Esophagus muscularis mucosa (tissue), 4 donors: ENCODE data around the gene MINK1. TPM values are rescaled to one million over a fixed set of nuclear protein-coding genes. Genes with fewer than 3 reads are reported as not detected.

Experiments used
- DNase-seq: peaks from one replicate; pipeline ENCODE4 v3.0.0-alpha.2; 2017; ENCODE audit errors: extremely low spot score
- H3K27ac ChIP-seq, 4 donors: fragments of 200-600 bp; sonication (generic); replicated peaks in 1 of 4; 1 replicate in 3 of 4; 2 replicates in 1 of 4; pipeline ENCODE4 v1.5.1; 2016 to 2019; ENCODE audit warnings: mild to moderate bottlenecking in 1 of 4
- H3K27me3 ChIP-seq, 4 donors: fragments of 200-600 bp; sonication (generic); one replicate each; pipeline versions ENCODE4 v1.5.1 to v1.6.0; 2016 to 2019
- H3K36me3 ChIP-seq, 4 donors: fragments of 200-600 bp; sonication (generic); one replicate each; pipeline ENCODE4 v1.5.1; 2016 to 2019
- H3K4me1 ChIP-seq, 4 donors: fragments of 200-600 bp; sonication (generic); one replicate each; pipeline ENCODE4 v1.5.1; 2016 to 2019
- H3K4me3 ChIP-seq, 4 donors: fragments of 200-600 bp; sonication (generic); 1 replicate in 2 of 4; 2 replicates in 2 of 4; pipeline ENCODE4 v1.5.1; 2016 to 2019; ENCODE audit warnings: mild to moderate bottlenecking in 4 of 4, moderate library complexity in 1 of 4
- H3K9me3 ChIP-seq, 4 donors: fragments of 200-600 bp; sonication (generic); 1 replicate in 3 of 4; 2 replicates in 1 of 4; pipeline ENCODE4 v1.5.1; 2016 to 2019
- CTCF ChIP-seq, 3 experiments: fragments of 200-600 bp in 2 of 3; fragments of 450-650 bp in 1 of 3; sonication (generic) in 2 of 3; IDR thresholded peaks; one replicate each; pipeline ENCODE4 v1.5.1; 2017 to 2019; ENCODE audit warnings: antibody characterized with exemption in 3 of 3, mild to moderate bottlenecking in 2 of 3, moderate library complexity in 1 of 3
- EP300 ChIP-seq: sonication (generic); formaldehyde crosslinking; IDR thresholded peaks from one replicate; pipeline ENCODE4 v1.6.1; 2017; ENCODE audit warnings: antibody characterized with exemption
- POLR2A ChIP-seq: fragments of 450-650 bp; IDR thresholded peaks from one replicate; pipeline ENCODE4 v1.6.1; 2017; ENCODE audit warnings: antibody characterized with exemption, moderate library complexity, mild to moderate bottlenecking, low read depth
- POLR2AphosphoS5 ChIP-seq, 2 donors: sonication (generic); formaldehyde crosslinking; IDR thresholded peaks; one replicate each; pipeline ENCODE4 v1.6.1; 2017; ENCODE audit warnings: antibody characterized with exemption in 2 of 2
- WGBS: methylation state at CpG from one replicate; pipeline ENCODE4 v1.1.5; 2018; 5-methylcytosine and 5-hydroxymethylcytosine counted together
- intact Hi-C: fragments of 100-400 bp; cut with DNase I; formaldehyde crosslinking; loops from one replicate; pipeline ENCODE4 v1.15.1; 2023
- total RNA-seq, 4 donors: library from RNA; depleted of rRNA; stranded (reverse); fragments of >200 nt; gene quantifications; one replicate each; pipeline versions ENCODE4 v1.1.0 to v1.2.1, GENCODE V29; 2016

Gene MINK1
- total RNA-seq, 4 donors from 2014 or later, result 28.8 to 55.2 (median 38.8) TPM

DNA sequence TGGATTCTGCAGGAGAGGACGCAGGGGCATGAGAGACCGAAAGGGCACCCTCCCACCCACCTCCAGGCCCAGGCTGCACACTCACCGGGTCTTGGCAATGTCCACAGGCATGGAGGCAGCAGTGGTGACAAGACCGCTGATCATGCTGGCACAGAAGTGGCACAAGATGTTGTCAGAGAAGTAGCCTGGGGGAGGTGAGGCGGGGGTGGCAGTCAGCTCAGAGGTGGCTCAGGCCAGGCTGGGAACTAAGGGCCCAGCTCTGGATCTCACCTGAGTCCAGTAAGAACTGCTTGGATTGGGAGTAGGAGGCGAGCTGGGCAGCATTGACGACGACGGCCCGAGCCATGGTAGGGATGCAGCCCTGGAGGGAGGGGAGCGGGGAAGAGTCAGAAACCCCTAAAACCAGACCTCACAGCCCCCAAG is 104.9 kb downstream of the MINK1 start:
- Histone ChIP-seq H3K9me3 (no peaks in the 10 kb centered on the region), H3K27me3 (no peaks in the 10 kb centered on the region), H3K27ac (peak overlapping the region; percentile 17 to 97 (median 94)), H3K4me1 (peaks cover 41 to 64% (median 56%) of the 10 kb centered on the region in 4 donors), H3K4me3 (no peak overlapping the region), H3K36me3 (peaks cover 17 to 44% (median 37%) of the 10 kb centered on the region in 4 donors)
- no peak for TF ChIP-seq POLR2AphosphoS5 (IDR thresholded peaks at IDR 0.05)
- intact Hi-C loops, result loop anchor here (5.0 kb wide), 1 partner anchor 49 kb away; the partner anchor contains the start of gene CAMTA2
- WGBS, result 82% methylated on average over 10 of the region's 11 CpGs
- DNase-seq, result no peak

DNA sequence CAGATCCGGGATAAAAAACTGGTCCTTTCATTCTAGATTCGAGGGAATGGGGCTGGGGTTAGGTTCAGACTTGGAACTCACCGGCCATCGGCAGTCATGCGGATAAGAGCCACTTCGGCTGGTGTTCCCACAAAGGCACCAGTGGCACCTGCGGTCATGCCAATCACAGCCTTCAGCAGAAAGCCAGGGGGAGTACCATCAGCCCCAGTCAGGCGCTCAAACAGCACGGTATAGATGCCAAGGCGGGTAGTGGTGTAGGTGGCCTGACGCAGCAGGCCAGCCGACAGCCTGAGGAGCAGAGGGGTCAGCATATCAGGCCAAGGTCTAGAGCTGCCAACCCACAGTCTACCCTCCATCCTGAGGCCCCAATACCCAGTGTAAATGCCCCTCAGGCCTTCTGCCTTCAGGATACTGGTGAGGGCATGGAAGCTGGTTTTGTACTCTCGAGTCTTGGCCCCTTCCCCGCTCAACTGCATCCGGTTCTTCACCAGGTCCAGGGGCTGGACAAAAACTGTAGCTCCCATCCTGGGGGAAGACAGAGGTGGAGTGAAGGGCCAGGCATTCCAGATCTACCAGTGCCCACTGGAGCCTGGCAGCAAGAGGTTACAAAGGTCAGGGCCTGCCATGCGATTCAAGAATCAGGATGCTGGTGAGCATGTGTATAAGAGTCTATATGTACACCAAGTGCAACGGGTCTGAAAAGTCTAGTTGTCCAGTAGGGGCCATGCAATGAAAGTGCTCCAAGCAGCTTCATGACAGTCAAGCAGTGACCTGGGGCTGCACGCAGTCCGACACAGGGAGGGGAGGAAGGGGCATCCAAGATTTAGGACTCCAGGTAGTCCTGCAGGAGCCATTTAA is 105.8 kb downstream of the MINK1 start:
- Histone ChIP-seq H3K27ac (peak overlapping the region; percentile 91 to 97 (median 94)), H3K9me3 (no peaks in the 10 kb centered on the region), H3K4me1 (peaks cover 37 to 68% (median 60%) of the 10 kb centered on the region in 4 donors), H3K27me3 (no peaks in the 10 kb centered on the region), H3K4me3 (peak overlapping the region; percentile 77 to 87 (median 78)), H3K36me3 (peaks cover 24 to 52% (median 45%) of the 10 kb centered on the region in 4 donors)
- no peak for DNase-seq
- TF ChIP-seq CTCF (IDR thresholded peaks at IDR 0.05), result no peak
- no peak for TF ChIP-seq EP300
- intact Hi-C loops, result loop anchor here (5.0 kb wide), 1 partner anchor 48 kb away; the partner anchor contains the start of gene CAMTA2
- 58% methylated on average over 15 of the region's 19 CpGs for WGBS

- WGBS, result 0% methylated on average over 2 of the region's 16 CpGs
- DNase-seq, result no peak
- Histone ChIP-seq H3K36me3 (peaks cover 24 to 58% (median 50%) of the 10 kb centered on the region in 4 donors), H3K27ac (peak overlapping the region; percentile 91 to 97 (median 94)), H3K4me1 (peaks cover 33 to 68% (median 60%) of the 10 kb centered on the region in 4 donors), H3K4me3 (peak overlapping the region; percentile 77 to 87 (median 78)), H3K9me3 (no peaks in the 10 kb centered on the region), H3K27me3 (no peaks in the 10 kb centered on the region)
- intact Hi-C loops, result loop anchor here (5.0 kb wide), 1 partner anchor 48 kb away; the partner anchor contains the start of gene CAMTA2
- TF ChIP-seq EP300 (no peak), POLR2A (no peak), POLR2AphosphoS5 (IDR thresholded peaks at IDR 0.05) (no peak), CTCF (IDR thresholded peaks at IDR 0.05) (no peak)
These were observed 106.3 kb downstream of the MINK1 start for GRCh38 chr17:4939546-4939795.

GRCh38 chr17:4939796-4940554 is 106.8 kb downstream of the MINK1 start, which contains the start of the genes RNF167 and SLC25A11:
Gene RNF167, plus strand, starts transcription at chr17:4940268. Its CDS starts 642 bp downstream, at chr17:4940910.
Gene SLC25A11, minus strand, starts transcription at chr17:4940046. Its CDS starts 136 bp downstream, at chr17:4939910.
- peaks cover 30 to 63% (median 55%) of the 10 kb centered on the region in 4 donors for H3K36me3 ChIP-seq
- H3K4me1 ChIP-seq, result peaks cover 36 to 69% (median 62%) of the 10 kb centered on the region in 4 donors
- H3K9me3 ChIP-seq, result no peaks in the 10 kb centered on the region
- no peaks in the 10 kb centered on the region for H3K27me3 ChIP-seq
- peak; percentile 99 for DNase-seq
- TF ChIP-seq POLR2AphosphoS5 (IDR thresholded peaks at IDR 0.05), result peak; percentile 73 to 93
- peak in 1 of 3 experiments; percentile 33 for TF ChIP-seq CTCF (IDR thresholded peaks at IDR 0.05)
- TF ChIP-seq POLR2A, result peak; percentile 56
- no peak for TF ChIP-seq EP300
- peak within 1 kb of the TSS; percentile 91 to 97 (median 94) for H3K27ac ChIP-seq
- intact Hi-C loops, result loop anchor here (5.0 kb wide), 1 partner anchor 47 kb away; the partner anchor contains the start of gene CAMTA2
- WGBS, result under 1% methylated on average over 53 of the region's 72 CpGs
- peak within 1 kb of the TSS; percentile 77 to 87 (median 78) for H3K4me3 ChIP-seq
